Osteoblast (primary cell): ENCODE measurements around the gene CASZ1. TPM values are rescaled to one million over a fixed set of nuclear protein-coding genes. Genes with fewer than 3 reads are reported as not detected.

Experiments used
- DNase-seq: peaks from one replicate; pipeline ENCODE4 v3.0.0; 2011; ENCODE audit warnings: low spot score, mixed read lengths; ENCODE audit not compliant: insufficient read length; ENCODE audit errors: missing footprints
- H2AFZ ChIP-seq: 2 replicates; pipeline ENCODE4 v1.6.0; 2011; ENCODE audit warnings: mild to moderate bottlenecking, low read length
- H3K27ac ChIP-seq: 2 replicates; pipeline ENCODE4 v1.5.1; 2011; ENCODE audit warnings: mild to moderate bottlenecking, low read depth, low read length, moderate library complexity
- H3K27me3 ChIP-seq: 2 replicates; pipeline ENCODE4 v1.6.0; 2012; ENCODE audit warnings: mild to moderate bottlenecking, control low read depth, inconsistent platforms, low read length, moderate library complexity; ENCODE audit not compliant: insufficient read depth
- H3K36me3 ChIP-seq: 2 replicates; pipeline ENCODE4 v1.5.1; 2011; ENCODE audit warnings: mild to moderate bottlenecking, low read length, control low read depth, moderate library complexity; ENCODE audit not compliant: insufficient read depth
- H3K4me1 ChIP-seq: 2 replicates; pipeline ENCODE4 v1.5.1; 2011; ENCODE audit warnings: mild to moderate bottlenecking, low read length, control low read depth, moderate library complexity; ENCODE audit not compliant: insufficient read depth
- H3K4me2 ChIP-seq: 2 replicates; pipeline ENCODE4 v1.6.0; 2011; ENCODE audit warnings: mild to moderate bottlenecking, low read length; ENCODE audit not compliant: insufficient read depth
- H3K4me3 ChIP-seq: fragments of 200-600 bp; sonication (generic); 3 replicates; pipeline ENCODE4 v1.5.1; 2012; ENCODE audit warnings: mild to moderate bottlenecking, low read length, inconsistent platforms; ENCODE audit not compliant: insufficient read depth
- H3K79me2 ChIP-seq: 2 replicates; pipeline ENCODE4 v1.6.0; 2012; ENCODE audit warnings: mild to moderate bottlenecking, low read length, control low read depth, inconsistent platforms; ENCODE audit not compliant: insufficient read depth
- H3K9me3 ChIP-seq: 2 replicates; pipeline ENCODE4 v1.5.1; 2011; ENCODE audit warnings: low read depth, low read length, control low read depth
- H4K20me1 ChIP-seq: 2 replicates; pipeline ENCODE4 v1.6.0; 2012; ENCODE audit warnings: mild to moderate bottlenecking, low read length, control low read depth; ENCODE audit not compliant: insufficient read depth
- CTCF ChIP-seq: IDR thresholded peaks from 2 replicates; pipeline ENCODE4 v1.5.1; 2011; ENCODE audit warnings: mild to moderate bottlenecking, low read depth, low read length, moderate library complexity; ENCODE audit errors: extremely low read depth
- total RNA-seq: library from RNA; depleted of rRNA; stranded (reverse); fragments of >200 nt; gene quantifications from 2 replicates; pipeline ENCODE4 v1.2.3, GENCODE V29; 2012

CASZ1 gene
- total RNA-seq, 1 donor, result 0.36 TPM

GRCh38 chr1:10655002-10655401 is 141.4 kb downstream of the CASZ1 start:
- no peak overlapping the region for H3K27ac ChIP-seq
- H3K27me3 ChIP-seq, result no peaks in the 10 kb centered on the region
- no peaks in the 10 kb centered on the region for H3K9me3 ChIP-seq
- H3K4me1 ChIP-seq, result no peaks in the 10 kb centered on the region
- no peak overlapping the region for H3K4me3 ChIP-seq
- H2AFZ ChIP-seq, result no peak overlapping the region
- no peaks in the 10 kb centered on the region for H4K20me1 ChIP-seq
- H3K79me2 ChIP-seq, result no peaks in the 10 kb centered on the region
- H3K4me2 ChIP-seq, result no peak overlapping the region
- no peak for DNase-seq
- no peaks in the 10 kb centered on the region for H3K36me3 ChIP-seq
- TF ChIP-seq CTCF, result no peak

DNA sequence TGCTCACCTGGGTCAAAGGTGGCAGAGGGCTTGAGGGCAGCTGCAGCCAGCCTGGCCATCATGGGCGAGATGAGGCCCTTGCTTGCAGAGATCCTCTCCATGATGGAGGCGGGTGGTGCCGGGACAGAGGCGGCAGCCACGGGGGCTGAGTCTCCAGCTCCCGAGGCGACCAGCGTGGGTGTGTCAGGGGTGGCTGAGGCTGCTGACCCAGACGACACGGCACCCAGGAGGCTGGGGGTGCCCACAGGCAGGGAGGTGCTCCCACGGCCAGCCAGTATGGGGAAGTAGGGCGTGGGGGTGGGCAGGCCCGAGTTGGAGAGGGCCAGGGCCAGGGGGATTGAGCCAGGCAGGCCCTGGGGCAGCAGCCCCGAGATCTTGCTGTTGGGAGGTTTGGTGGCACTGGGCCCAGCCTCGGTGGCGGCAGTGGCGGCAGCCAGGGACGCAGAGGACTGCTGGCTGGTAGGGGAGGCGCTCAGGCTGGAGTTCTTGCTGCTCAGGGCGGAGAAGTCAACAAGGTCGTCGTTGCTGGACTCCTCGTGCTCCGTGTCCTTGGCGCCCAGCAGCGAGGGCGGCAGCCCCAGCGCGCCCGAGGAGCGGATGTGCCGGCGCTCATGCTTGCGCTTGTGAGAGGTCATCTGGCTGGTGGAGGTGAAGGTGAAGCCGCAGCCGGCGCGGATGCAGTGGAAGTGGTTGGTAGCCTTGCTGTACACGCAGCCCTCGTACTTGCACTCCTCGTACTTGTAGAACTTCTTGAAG is 142.9 kb downstream of the CASZ1 start:
- H3K4me1 ChIP-seq, result no peaks in the 10 kb centered on the region
- TF ChIP-seq CTCF, result no peak
- H3K4me3 ChIP-seq, result no peak overlapping the region
- DNase-seq, result no peak
- no peaks in the 10 kb centered on the region for H3K36me3 ChIP-seq
- H4K20me1 ChIP-seq, result no peaks in the 10 kb centered on the region
- H3K27me3 ChIP-seq, result peaks cover 2% of the 10 kb centered on the region
- H2AFZ ChIP-seq, result no peak overlapping the region
- no peaks in the 10 kb centered on the region for H3K9me3 ChIP-seq
- no peak overlapping the region for H3K27ac ChIP-seq
- no peaks in the 10 kb centered on the region for H3K79me2 ChIP-seq
- no peak overlapping the region for H3K4me2 ChIP-seq

DNA sequence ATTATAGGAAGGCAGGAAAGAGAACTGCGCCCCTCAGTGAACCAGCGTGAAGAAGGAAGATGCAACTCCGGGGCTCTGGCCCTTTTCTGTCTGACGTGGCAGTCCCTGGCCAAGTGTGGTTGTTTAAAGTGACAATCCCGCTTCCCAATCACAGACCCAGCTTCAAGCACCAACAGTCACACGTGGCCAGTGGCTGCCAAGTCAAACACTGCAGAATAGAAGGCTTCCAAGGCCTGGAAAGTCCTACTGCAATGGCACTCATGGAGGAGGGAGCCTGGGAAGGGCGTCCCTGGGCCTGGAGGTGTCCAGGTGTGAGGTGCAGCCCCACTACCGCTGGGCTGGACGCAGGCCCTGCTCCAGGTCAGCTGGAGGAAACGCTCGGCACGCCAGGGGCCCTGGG is 143.8 kb downstream of the CASZ1 start:
- H4K20me1 ChIP-seq, result no peaks in the 10 kb centered on the region
- H3K27me3 ChIP-seq, result peaks cover 2% of the 10 kb centered on the region
- no peak overlapping the region for H3K27ac ChIP-seq
- no peak overlapping the region for H3K4me3 ChIP-seq
- H3K9me3 ChIP-seq, result no peaks in the 10 kb centered on the region
- H3K36me3 ChIP-seq, result no peaks in the 10 kb centered on the region
- H3K4me2 ChIP-seq, result no peak overlapping the region
- TF ChIP-seq CTCF, result no peak
- H2AFZ ChIP-seq, result no peak overlapping the region
- no peaks in the 10 kb centered on the region for H3K4me1 ChIP-seq
- DNase-seq, result no peak
- no peaks in the 10 kb centered on the region for H3K79me2 ChIP-seq

DNA sequence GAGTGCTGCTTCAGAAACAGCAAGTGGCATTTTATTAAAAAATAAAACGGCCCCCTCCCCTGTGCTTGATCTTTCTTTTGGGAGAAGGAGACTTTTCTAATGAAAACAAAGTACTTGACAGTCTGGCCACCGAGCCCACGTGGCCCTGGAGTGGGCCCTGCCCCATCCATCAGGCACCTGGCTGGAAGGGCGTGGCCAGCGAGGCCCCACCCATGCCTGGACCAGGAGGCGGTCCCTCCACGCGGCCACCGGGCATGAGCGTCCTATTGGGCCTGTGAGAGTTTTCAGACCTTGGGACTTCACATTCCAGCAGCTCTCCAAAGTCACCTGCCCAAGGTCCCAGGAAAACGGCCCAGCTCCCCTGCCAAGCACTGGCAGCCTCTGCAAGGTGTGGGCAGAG is 144.7 kb downstream of the CASZ1 start:
- Histone ChIP-seq H3K27ac (no peak overlapping the region), H3K4me3 (no peak overlapping the region), H3K4me1 (no peaks in the 10 kb centered on the region), H3K27me3 (peaks cover 2% of the 10 kb centered on the region), H4K20me1 (no peaks in the 10 kb centered on the region), H3K79me2 (no peaks in the 10 kb centered on the region), H3K4me2 (no peak overlapping the region), H2AFZ (no peak overlapping the region), H3K9me3 (no peaks in the 10 kb centered on the region), H3K36me3 (no peaks in the 10 kb centered on the region)
- TF ChIP-seq CTCF, result no peak
- DNase-seq, result no peak
